GM10248 (cell line): ENCODE results near the gene NPR1.
"Not testable (repeated sequence)": the region's sequence is repeated elsewhere in the genome, so short reads cannot be mapped to it uniquely, and the experiment has no call there.

Experiments used
- CTCF ChIA-PET: fragments of 300-600 bp; sonication (Branson Sonifier 250); formaldehyde crosslinking; extraction: SDS; loops from one replicate; lab custom pipeline; 2021; ENCODE audit warnings: antibody characterized with exemption; lab: Yijun Ruan, JAX
- POLR2A ChIA-PET: fragments of 350-650 bp; sonication (Branson Sonifier 250); formaldehyde crosslinking; extraction: SDS; loops from one replicate; lab custom pipeline; 2020; ENCODE audit warnings: antibody characterized with exemption; lab: Yijun Ruan, JAX
- DNase-seq: peaks from one replicate; pipeline ENCODE4 v3.0.0; 2012; ENCODE audit errors: extremely low spot score
- TF ChIP-seq, protein P1 (sequence below): IDR thresholded peaks from 2 replicates; pipeline ENCODE4 v1.5.1; 2012; ENCODE audit warnings: mild to moderate bottlenecking, low read depth; ENCODE audit errors: extremely low read depth, missing control alignments, control extremely low read depth

The NPR1 gene

DNA sequence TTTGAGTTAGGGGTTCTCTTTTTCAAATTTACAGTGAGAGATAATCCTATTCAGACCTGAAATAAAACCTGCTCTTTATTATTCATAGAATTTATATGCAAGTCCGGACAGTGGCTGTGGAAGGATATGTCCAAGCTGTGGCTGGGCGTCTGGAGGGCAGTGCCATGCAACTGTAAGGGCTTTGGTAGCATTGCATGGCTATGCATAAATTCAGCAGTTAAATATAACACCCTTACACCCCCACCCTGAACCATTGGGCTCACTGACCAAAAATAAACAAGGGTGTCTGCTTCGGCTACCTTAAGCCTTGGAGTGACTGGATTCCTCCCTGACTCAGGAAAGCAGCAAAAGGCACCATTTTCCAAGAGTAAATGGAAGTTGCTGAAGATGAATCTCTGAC is 39.2 kb upstream of the NPR1 start:
- ChIA-PET CTCF (interaction anchor here (1.2 kb wide), 1 partner anchor 12 kb away, joined by 6 read pairs; the partner anchor contains the start of gene S100A13), POLR2A (interaction anchor here (0.5 to 1.5 kb wide), 3 partner anchors 12 to 254 kb away, joined by 4 to 6 read pairs (median 4); partner anchors contain the start of genes S100A1 and S100A13)
- no peak for DNase-seq
- TF ChIP-seq, protein P1, sequence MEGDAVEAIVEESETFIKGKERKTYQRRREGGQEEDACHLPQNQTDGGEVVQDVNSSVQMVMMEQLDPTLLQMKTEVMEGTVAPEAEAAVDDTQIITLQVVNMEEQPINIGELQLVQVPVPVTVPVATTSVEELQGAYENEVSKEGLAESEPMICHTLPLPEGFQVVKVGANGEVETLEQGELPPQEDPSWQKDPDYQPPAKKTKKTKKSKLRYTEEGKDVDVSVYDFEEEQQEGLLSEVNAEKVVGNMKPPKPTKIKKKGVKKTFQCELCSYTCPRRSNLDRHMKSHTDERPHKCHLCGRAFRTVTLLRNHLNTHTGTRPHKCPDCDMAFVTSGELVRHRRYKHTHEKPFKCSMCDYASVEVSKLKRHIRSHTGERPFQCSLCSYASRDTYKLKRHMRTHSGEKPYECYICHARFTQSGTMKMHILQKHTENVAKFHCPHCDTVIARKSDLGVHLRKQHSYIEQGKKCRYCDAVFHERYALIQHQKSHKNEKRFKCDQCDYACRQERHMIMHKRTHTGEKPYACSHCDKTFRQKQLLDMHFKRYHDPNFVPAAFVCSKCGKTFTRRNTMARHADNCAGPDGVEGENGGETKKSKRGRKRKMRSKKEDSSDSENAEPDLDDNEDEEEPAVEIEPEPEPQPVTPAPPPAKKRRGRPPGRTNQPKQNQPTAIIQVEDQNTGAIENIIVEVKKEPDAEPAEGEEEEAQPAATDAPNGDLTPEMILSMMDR: no peak

DNA sequence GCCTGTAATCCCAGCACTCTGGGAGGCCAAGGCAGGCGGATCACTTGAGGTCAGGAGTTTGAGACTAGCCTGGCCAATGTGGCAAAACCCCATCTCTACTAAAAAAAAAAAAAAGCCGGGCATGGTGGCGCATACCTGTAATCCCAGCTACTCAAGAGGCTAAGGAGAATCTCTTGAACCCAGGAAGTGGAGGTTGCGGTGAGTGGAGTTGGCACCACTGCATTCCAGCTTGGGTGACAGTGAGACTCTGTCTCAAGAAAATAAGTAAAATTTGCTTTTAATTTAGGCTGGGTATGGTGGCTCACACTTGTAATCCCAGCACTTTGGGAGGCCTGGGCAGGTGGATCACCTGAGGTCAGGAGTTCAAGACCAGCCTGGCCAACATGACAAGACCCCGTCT is 38.3 kb upstream of the NPR1 start:
- ChIA-PET POLR2A (interaction anchor here (0.7 kb wide), 1 partner anchor 1220 kb away, joined by 3 read pairs; no protein-coding TSS in a partner anchor), CTCF (interaction anchor here (0.6 to 1.2 kb wide), 3 partner anchors 13 to 78 kb away, joined by 3 to 6 read pairs (median 3); partner anchors contain the start of gene S100A13)
- DNase-seq: not testable (repeated sequence)

DNA sequence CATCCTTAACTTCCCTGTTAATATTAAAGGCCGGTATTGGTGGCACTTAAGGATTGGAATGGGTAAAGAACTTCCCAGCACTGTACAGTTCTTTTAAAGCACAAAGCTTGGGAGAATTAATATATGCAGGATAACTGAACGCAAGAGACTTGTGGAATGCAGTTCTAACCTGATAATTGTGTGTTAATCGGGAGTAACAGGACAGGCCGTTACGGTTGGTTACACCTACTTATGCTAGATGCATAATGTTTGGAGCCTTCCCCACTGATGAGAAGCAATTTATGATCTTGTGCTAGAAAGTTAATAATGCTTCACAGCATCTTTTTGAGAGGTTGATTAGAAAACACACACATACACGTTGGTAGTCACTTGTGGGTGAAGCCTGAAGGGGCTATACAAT is 37.6 kb upstream of the NPR1 start:
- CTCF ChIA-PET: no interaction called here
- no peak for DNase-seq
- TF ChIP-seq, protein P1: no peak
- POLR2A ChIA-PET: no interaction called here

DNA sequence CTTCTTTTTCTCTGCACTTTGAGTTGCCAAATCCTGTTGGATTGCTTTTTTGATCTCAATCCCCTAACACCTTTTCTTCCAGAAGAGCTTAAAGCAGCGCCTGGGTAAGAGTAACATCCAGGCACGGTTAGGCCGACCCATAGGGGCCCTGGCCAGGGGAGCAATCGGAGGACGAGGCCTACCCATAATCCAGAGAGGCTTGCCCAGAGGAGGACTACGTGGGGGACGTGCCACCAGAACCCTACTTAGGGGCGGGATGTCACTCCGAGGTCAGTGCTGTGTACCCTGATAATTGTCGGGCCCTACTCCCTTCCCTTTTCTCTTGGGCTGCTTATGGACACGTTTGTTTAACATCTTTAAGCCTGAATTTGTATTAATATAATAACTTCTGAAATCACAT is 36.3 kb upstream of the NPR1 start:
- CTCF ChIA-PET: interaction anchor here (1.2 to 2.9 kb wide), 2 partner anchors 14 to 70 kb away, joined by 3 to 7 read pairs; partner anchors contain the start of genes S100A1 and S100A13
- no peak for DNase-seq
- POLR2A ChIA-PET: no interaction called here
- TF ChIP-seq, protein P1: no peak

DNA sequence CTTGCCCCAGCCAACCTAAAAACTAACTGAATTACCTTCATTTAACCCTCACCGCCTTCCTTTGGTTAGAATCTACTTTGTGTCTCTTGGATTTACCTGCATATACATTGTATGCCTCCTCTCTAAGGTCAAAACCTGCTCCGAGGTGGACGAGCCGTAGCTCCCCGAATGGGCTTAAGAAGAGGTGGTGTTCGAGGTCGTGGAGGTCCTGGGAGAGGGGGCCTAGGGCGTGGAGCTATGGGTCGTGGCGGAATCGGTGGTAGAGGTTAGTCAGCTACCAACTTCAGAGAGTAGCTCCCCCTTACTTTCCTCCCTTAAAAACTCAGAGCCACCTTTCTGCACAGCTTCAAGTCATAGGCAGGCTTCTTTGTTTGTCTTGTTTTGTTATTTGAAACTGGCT is 35.4 kb upstream of the NPR1 start:
- no peak for DNase-seq
- CTCF ChIA-PET: interaction anchor here (1.2 to 2.9 kb wide), 4 partner anchors 9 to 17 kb away, joined by 3 to 12 read pairs (median 8); partner anchors contain the start of genes CHTOP, S100A1 and S100A13
- POLR2A ChIA-PET: interaction anchor here (1.4 to 3.1 kb wide), 2 partner anchors 9 to 10 kb away, joined by 6 to 23 read pairs; partner anchors contain the start of gene CHTOP
- TF ChIP-seq, protein P1: no peak

DNA sequence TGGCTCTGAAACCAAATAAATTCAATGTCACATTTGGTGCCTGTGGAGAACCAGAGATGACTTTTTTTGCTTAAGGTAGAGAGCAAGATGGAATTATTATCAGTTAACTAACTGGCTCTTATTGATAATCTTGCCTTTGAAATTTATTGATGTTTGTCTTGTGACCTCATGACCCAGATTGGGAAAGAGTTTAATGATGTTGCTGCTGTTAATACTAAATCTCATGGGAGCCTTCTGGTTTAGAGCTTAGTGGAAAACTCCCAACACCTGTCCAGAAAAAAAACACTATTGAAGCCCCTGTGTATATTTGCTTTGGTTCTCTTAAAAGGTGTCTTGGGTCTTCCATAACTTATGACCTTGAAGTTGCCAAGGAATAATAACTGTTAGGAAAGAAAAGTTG is 34.7 kb upstream of the NPR1 start:
- POLR2A ChIA-PET: interaction anchor here (1.4 to 3.1 kb wide), 2 partner anchors 9 to 10 kb away, joined by 6 to 23 read pairs; partner anchors contain the start of gene CHTOP
- TF ChIP-seq, protein P1: no peak
- no peak for DNase-seq
- CTCF ChIA-PET: interaction anchor here (0.8 to 2.9 kb wide), 6 partner anchors 9 to 111 kb away, joined by 3 to 12 read pairs (median 6); partner anchors contain the start of genes CHTOP, S100A1 and S100A13
